DOHH2 (cell line): Measurements from ENCODE around the gene RPRD1A.

Source experiments
- CTCF ChIP-seq: fragments of 200-600 bp; sonication (generic); IDR thresholded peaks from one replicate; pipeline ENCODE4 v1.5.1; 2014; ENCODE audit warnings: antibody characterized with exemption, mild to moderate bottlenecking, low read depth, low read length; ENCODE audit not compliant: poor library complexity, severe bottlenecking
- EZH2phosphoT487 ChIP-seq: fragments of 200-600 bp; sonication (generic); IDR thresholded peaks from 2 replicates; pipeline ENCODE4 v1.6.1; 2017; ENCODE audit warnings: borderline replicate concordance, mild to moderate bottlenecking, antibody characterized with exemption, low read length, moderate library complexity, mixed read lengths

- TF ChIP-seq CTCF (no peak), EZH2phosphoT487 (no peak)
Measured at GRCh38 chr18:35971661-35972196, 95.6 kb downstream of the RPRD1A start.
